Nephron (organoid): ENCODE data around the gene GAMT.
A peak's percentile ranks its signal among the peaks of the same experiment; 100 is the strongest.

Source experiments
- H3K27ac Mint-ChIP-seq, 3 experiments: 2 replicates each; pipeline ENCODE4 v1.8.0; 2020; ENCODE audit warnings: mixed read lengths in 3 of 3, mild to moderate bottlenecking in 2 of 3, moderate library complexity in 1 of 3
- H3K27me3 Mint-ChIP-seq: 2 replicates; pipeline ENCODE4 v1.8.0; 2021; ENCODE audit warnings: low read depth, mild to moderate bottlenecking, moderate library complexity, mixed read lengths
- H3K36me3 Mint-ChIP-seq: 2 replicates; pipeline ENCODE4 v1.8.0; 2020; ENCODE audit warnings: low read depth, mixed read lengths
- H3K4me1 Mint-ChIP-seq: 2 replicates; pipeline ENCODE4 v1.8.0; 2020; ENCODE audit warnings: mixed read lengths
- H3K4me3 Mint-ChIP-seq, 3 experiments: 2 replicates each; pipeline ENCODE4 v1.8.0; 2020; ENCODE audit warnings: mild to moderate bottlenecking in 3 of 3, mixed read lengths in 3 of 3, moderate library complexity in 2 of 3
- H3K9me3 Mint-ChIP-seq: 2 replicates; pipeline ENCODE4 v1.8.0; 2020; ENCODE audit warnings: mixed read lengths
- CTCF ChIP-seq, 3 experiments: fragments of 200-600 bp; sonication (generic); IDR thresholded peaks; one replicate each; pipeline ENCODE4 v1.5.0; 2021; ENCODE audit warnings: antibody characterized with exemption in 3 of 3; ENCODE audit not compliant: unreplicated experiment in 3 of 3

Gene GAMT

GRCh38 chr19:1411255-1412191 is 10.2 kb upstream of the GAMT start:
- TF ChIP-seq CTCF (IDR thresholded peaks at IDR 0.05; ENCODE audit: unreplicated experiment in 3 of 3): no peak

DNA sequence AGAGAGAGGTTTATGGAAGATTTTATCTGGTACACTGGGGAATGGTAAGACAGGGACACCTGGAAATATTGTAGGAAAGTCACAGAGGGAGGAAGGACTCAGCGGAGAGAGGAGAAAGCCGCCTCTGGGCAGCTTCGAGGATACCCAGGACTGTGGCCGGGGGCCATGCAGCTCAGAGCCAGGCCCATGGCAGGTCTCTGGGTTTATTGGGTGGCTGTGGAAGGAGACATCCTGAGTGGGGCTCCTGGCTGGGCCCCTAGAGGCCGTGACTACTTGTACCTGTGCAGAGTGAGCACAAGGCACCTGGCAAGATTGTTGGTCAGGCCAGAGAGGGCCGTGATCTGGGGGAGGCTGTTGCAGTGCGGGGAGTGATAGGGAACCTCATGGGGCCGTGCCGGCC is 9.4 kb upstream of the GAMT start:
- Mint-ChIP-seq H3K4me3 (peak overlapping the region; percentile 96 to 97 (median 97)), H3K27me3 (no peaks in the 10 kb centered on the region)
- TF ChIP-seq CTCF (IDR thresholded peaks at IDR 0.05; ENCODE audit: unreplicated experiment in 3 of 3): no peak

More at GRCh38 chr19:1411255-1412191, 10.2 kb upstream of the GAMT start:
- Mint-ChIP-seq H3K4me3 (peak overlapping the region; percentile 96 to 97 (median 97)), H3K36me3 (no peaks in the 10 kb centered on the region), H3K4me1 (peaks cover 64% of the 10 kb centered on the region), H3K27ac (peak overlapping the region in 2 of 3 experiments; percentile 53 to 54), H3K9me3 (no peaks in the 10 kb centered on the region), H3K27me3 (no peaks in the 10 kb centered on the region)

GRCh38 chr19:1410136-1410786 is 8.9 kb upstream of the GAMT start:
- H3K36me3 Mint-ChIP-seq: no peaks in the 10 kb centered on the region
- no peaks in the 10 kb centered on the region for H3K9me3 Mint-ChIP-seq
- peak overlapping the region; percentile 96 to 97 (median 97) for H3K4me3 Mint-ChIP-seq

More for the DNA sequence above, 9.4 kb upstream of the GAMT start:
- Mint-ChIP-seq H3K27ac (peak overlapping the region; percentile 8 to 53 (median 38)), H3K9me3 (no peaks in the 10 kb centered on the region), H3K4me1 (peaks cover 59% of the 10 kb centered on the region), H3K36me3 (no peaks in the 10 kb centered on the region)

DNA sequence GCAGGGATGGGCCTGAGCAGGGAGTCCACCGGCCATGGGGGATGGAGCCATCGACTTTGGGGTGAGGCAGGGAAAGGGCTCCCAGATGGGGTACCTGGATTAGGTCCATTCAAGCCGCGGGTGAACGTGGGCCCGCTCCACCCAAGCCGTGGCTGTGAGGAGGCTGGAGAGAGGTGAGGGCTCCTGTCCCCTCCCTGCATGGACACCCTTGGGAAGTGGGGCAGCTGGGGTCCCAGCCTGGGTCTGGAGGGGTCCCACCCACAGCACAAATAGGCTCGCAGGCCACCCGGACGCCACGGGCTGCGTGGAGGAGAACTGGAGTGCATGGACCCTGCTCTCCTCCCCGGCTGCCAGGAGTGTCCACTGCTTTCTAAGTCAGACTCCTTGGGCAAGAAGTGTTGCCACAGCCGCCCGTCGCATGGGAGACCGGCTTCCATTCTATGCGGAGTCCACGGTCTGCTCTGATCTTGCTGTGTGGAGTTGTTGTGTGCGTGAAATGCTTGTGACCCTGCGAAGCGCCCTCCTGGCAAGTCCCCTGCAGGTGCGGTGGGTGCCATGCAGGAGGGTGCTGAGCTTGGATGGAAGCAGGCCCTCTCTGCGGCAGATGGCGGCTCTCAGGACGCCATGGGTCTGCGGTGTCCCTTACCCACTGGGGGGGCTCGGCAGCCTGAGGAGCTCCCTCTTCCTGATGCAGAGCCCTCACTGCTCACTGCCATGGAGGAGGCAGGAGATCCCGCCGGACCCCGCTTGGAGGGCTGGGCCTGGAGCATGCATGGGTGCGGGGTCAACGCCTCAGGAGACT is 8.1 kb upstream of the GAMT start:
- TF ChIP-seq CTCF (IDR thresholded peaks at IDR 0.05; ENCODE audit: unreplicated experiment in 3 of 3): no peak
- H3K4me3 Mint-ChIP-seq: peak overlapping the region; percentile 96 to 97 (median 97)

More at GRCh38 chr19:1410136-1410786, 8.9 kb upstream of the GAMT start:
- Mint-ChIP-seq H3K27me3 (no peaks in the 10 kb centered on the region), H3K4me1 (peaks cover 54% of the 10 kb centered on the region), H3K27ac (peak overlapping the region; percentile 38 to 68 (median 53))
- no peak for TF ChIP-seq CTCF (IDR thresholded peaks at IDR 0.05; ENCODE audit: unreplicated experiment in 3 of 3)

DNA sequence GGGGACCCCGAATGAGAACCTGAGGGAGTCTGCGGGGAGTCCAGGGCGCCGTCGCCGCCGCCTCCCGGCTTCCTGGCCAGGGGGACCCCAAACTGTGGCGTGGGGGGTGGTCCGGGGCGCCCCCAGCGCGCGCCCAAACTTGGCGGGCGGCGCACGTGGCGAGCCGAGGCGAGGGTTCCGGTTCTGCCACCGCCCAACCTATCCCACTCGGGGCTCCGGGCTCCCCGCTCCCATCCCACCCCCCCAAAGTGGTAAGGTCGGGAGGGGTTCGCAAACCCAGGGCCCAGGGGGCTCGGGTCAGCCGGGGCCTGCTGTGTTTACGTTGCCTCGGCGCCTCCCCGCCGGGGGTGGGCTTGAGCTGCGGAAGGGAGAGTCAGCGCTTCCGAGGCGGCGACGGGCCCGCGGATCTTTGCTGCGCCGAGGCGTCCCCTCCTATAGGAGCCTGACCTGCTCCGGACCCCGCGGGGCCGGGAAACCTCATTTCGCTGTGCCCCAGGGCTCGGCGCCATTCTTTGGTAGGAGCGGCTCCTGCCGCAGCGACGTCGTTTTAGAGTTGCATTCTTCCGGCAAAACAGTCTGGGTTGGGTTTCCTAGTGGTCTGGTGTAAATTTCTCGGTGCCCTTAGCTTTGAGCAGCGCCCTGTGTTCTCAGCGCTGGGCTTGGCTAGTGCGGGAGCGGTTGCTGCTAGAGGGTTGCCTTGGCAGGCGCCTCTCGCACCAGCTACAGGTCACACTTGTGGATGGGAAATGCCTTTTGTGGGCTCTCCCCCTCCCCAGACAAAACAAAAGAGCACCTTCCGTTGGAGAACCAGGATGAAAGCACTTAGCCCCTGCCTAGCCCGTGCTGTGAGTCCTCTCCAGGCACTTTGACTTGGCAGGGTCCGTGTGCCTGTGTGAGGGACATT is 7.2 kb upstream of the GAMT start:
- TF ChIP-seq CTCF (IDR thresholded peaks at IDR 0.05; ENCODE audit: unreplicated experiment in 3 of 3): no peak
- no peaks in the 10 kb centered on the region for H3K9me3 Mint-ChIP-seq
- peaks cover 46% of the 10 kb centered on the region for H3K4me1 Mint-ChIP-seq
- H3K27ac Mint-ChIP-seq: peak overlapping the region; percentile 90 to 96 (median 96)
- H3K36me3 Mint-ChIP-seq: no peaks in the 10 kb centered on the region
- H3K27me3 Mint-ChIP-seq: peaks cover under 1% of the 10 kb centered on the region
- peak overlapping the region; percentile 96 to 97 (median 97) for H3K4me3 Mint-ChIP-seq

More for the DNA sequence above, 8.1 kb upstream of the GAMT start:
- Mint-ChIP-seq H3K27ac (peak overlapping the region; percentile 90 to 96 (median 96)), H3K9me3 (no peaks in the 10 kb centered on the region), H3K36me3 (no peaks in the 10 kb centered on the region), H3K4me1 (peaks cover 48% of the 10 kb centered on the region), H3K27me3 (no peaks in the 10 kb centered on the region)
